A673 (cell line): ENCODE results near the gene YIPF7.

Experiments
- EZH2 ChIP-seq: fragments of 200-600 bp; sonication (generic); IDR thresholded peaks from 2 replicates; pipeline ENCODE4 v1.6.1; 2017; ENCODE audit warnings: borderline replicate concordance, low read depth, mild to moderate bottlenecking, mixed read lengths, antibody characterized with exemption, low read length; ENCODE audit not compliant: poor library complexity, severe bottlenecking
- TF ChIP-seq, protein P1 (sequence below): fragments of 300-800, 200-600 bp; sonication (generic); conservative IDR thresholded peaks from 2 replicates; pipeline ENCODE4 v1.5.1; 2017; ENCODE audit warnings: low read depth, mild to moderate bottlenecking, antibody characterized with exemption, low read length, moderate library complexity, mixed read lengths

- TF ChIP-seq, protein P1, sequence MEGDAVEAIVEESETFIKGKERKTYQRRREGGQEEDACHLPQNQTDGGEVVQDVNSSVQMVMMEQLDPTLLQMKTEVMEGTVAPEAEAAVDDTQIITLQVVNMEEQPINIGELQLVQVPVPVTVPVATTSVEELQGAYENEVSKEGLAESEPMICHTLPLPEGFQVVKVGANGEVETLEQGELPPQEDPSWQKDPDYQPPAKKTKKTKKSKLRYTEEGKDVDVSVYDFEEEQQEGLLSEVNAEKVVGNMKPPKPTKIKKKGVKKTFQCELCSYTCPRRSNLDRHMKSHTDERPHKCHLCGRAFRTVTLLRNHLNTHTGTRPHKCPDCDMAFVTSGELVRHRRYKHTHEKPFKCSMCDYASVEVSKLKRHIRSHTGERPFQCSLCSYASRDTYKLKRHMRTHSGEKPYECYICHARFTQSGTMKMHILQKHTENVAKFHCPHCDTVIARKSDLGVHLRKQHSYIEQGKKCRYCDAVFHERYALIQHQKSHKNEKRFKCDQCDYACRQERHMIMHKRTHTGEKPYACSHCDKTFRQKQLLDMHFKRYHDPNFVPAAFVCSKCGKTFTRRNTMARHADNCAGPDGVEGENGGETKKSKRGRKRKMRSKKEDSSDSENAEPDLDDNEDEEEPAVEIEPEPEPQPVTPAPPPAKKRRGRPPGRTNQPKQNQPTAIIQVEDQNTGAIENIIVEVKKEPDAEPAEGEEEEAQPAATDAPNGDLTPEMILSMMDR: no peak
- no peak for TF ChIP-seq EZH2
These were observed 577 bp upstream of the YIPF7 start for GRCh38 chr4:44652002-44652401.
